Adrenal gland (tissue), 5 donors: Measurements from ENCODE around the gene YIPF3.

Experiments used
- CTCF ChIP-seq, 6 experiments: fragments of 450-650 bp in 4 of 6; fragments of 200-600 bp in 2 of 6; sonication (generic) in 1 of 6; IDR thresholded peaks; 1 replicate in 5 of 6; 2 replicates in 1 of 6; pipeline versions ENCODE4 v1.5.1 to v1.8.0; 2016 to 2021; ENCODE audit warnings: antibody characterized with exemption in 6 of 6, mild to moderate bottlenecking in 2 of 6, moderate library complexity in 1 of 6
- POLR2A ChIP-seq, 2 donors: fragments of 450-650 bp; IDR thresholded peaks; one replicate each; pipeline ENCODE4 v1.6.1; 2017; ENCODE audit warnings: antibody characterized with exemption in 2 of 2, mild to moderate bottlenecking in 2 of 2, moderate library complexity in 1 of 2
- donor health status: DM: no; HTN: no; CAD: no.

GRCh38 chr6:43509142-43509983 is 7.4 kb downstream of the YIPF3 start:
- TF ChIP-seq CTCF (IDR thresholded peaks at IDR 0.05) (no peak), POLR2A (IDR thresholded peaks at IDR 0.05) (no peak)
